IMR-90 (cell line): Measurements from ENCODE around the gene AHR.

Experiments used
- CTCF ChIP-seq: conservative IDR thresholded peaks from 2 replicates; pipeline ENCODE4 v1.5.1; 2012; ENCODE audit warnings: mild to moderate bottlenecking, low read depth, low read length, improper control_type of control experiment
- MAZ ChIP-seq: IDR thresholded peaks from 2 replicates; pipeline ENCODE4 v1.6.1; 2012; ENCODE audit warnings: low read depth, mild to moderate bottlenecking, low read length, improper control_type of control experiment, moderate library complexity, borderline replicate concordance
- MXI1 ChIP-seq: IDR thresholded peaks from 2 replicates; pipeline ENCODE4 v1.6.1; 2012; ENCODE audit warnings: low read depth, mild to moderate bottlenecking, low read length, moderate library complexity, borderline replicate concordance
- RAD21 ChIP-seq: IDR thresholded peaks from 2 replicates; pipeline ENCODE4 v1.6.1; 2012; ENCODE audit warnings: low read length, improper control_type of control experiment
- USF2 ChIP-seq: fragments of 150-350 bp; IDR thresholded peaks from 2 replicates; pipeline ENCODE4 v1.6.1; 2017; ENCODE audit warnings: mild to moderate bottlenecking, antibody characterized with exemption, low read length, low read depth

- TF ChIP-seq MXI1 (no peak), MAZ (no peak), RAD21 (no peak), USF2 (no peak), CTCF (no peak)
Observed at GRCh38 chr7:17312641-17313040, 14.2 kb downstream of the AHR start.
